GM12874 (cell line): ENCODE measurements around the gene EXOC1.

Source experiments
- CTCF ChIP-seq: IDR thresholded peaks from 2 replicates; pipeline ENCODE4 v1.5.1; 2011; ENCODE audit warnings: low read depth, mild to moderate bottlenecking, control low read depth, low read length, moderate library complexity; ENCODE audit not compliant: insufficient read depth

The EXOC1 gene

GRCh38 chr4:55853484-55854046 lies at the start of gene EXOC1:
Gene EXOC1, plus strand, starts transcription at chr4:55853648. Its CDS starts 4,676 bp downstream, at chr4:55858324.
- no peak for TF ChIP-seq CTCF

- no peak for TF ChIP-seq CTCF
Measured at GRCh38 chr4:55807556-55807955, 45.9 kb upstream of the EXOC1 start.

GRCh38 chr4:55808186-55808585 lies 45.3 kb upstream of the EXOC1 start:
- TF ChIP-seq CTCF, result no peak

GRCh38 chr4:55808632-55809031 lies 44.8 kb upstream of the EXOC1 start:
- TF ChIP-seq CTCF, result no peak

GRCh38 chr4:55817691-55818090 lies 35.8 kb upstream of the EXOC1 start:
- no peak for TF ChIP-seq CTCF

- TF ChIP-seq CTCF, result no peak
Measured at GRCh38 chr4:55819634-55820033, 33.8 kb upstream of the EXOC1 start, which contains the start of gene EXOC1L. Gene EXOC1L, plus strand, starts transcription at chr4:55819790. Its CDS starts 237 bp downstream, at chr4:55820027.

- TF ChIP-seq CTCF, result no peak
Measured at GRCh38 chr4:55820279-55820678, 33.2 kb upstream of the EXOC1 start.
